Measurements from ENCODE around the gene COQ8B. TPM values are rescaled to one million over a fixed set of nuclear protein-coding genes. Genes with fewer than 3 reads are reported as not detected.
A peak's percentile ranks its signal among the peaks of the same experiment; 100 is the strongest.

COQ8B gene
- total RNA-seq, 4 donors from 2014 or later = 39.2 to 73.0 (median 54.7) TPM

DNA sequence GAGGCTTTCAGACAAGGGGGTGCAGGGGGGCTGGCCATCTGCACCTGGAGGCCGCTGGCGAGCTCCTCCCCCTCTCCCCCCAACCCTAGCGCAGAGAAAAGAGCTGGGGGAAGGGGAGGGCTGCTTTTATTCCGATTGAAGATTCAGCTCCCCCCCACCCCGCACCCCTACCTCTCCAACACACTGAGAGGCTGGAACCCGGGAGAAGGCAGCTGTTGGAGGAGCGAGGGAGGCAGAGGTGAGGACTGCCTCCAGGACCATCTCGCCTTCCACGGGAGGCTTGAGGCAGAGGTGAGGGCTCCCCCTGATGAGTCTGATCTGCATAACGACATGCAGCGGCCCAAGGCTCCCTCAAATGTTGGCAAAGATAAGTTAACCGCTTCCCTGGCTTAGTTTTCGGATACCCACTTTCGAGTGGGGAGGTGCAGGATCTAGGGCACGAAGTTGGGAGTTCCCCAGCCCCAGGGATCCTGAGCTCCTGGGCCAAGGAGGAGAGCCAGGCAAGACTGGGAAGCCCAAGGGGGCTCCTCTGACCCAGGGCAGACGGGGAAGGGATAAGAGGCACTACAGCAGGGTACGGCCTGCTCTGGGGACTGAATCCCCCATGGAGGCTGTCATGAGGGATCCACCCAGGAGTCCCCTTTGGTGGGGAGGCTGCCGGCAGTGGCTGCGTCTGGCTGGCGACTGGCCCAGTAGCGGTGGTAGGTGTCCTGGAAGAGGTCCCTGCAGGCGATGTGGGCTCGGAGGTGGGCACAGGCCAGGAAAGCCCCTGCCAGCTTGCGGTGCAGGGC is 25.1 kb downstream of the COQ8B start:
- Histone ChIP-seq H3K27me3 (no peaks in the 10 kb centered on the region), H3K9me3 (no peaks in the 10 kb centered on the region), H3K4me3 (replicated peaks in 1 of 3) (peak overlapping the region in 1 of 3 donors; percentile 83), H3K4me1 (peaks cover 10 to 16% of the 10 kb centered on the region in 2 donors), H3K36me3 (peaks cover 0 to 12% of the 10 kb centered on the region in 2 donors), H3K27ac (peak overlapping the region; percentile 39 to 72 (median 60))
- TF ChIP-seq, protein P1, sequence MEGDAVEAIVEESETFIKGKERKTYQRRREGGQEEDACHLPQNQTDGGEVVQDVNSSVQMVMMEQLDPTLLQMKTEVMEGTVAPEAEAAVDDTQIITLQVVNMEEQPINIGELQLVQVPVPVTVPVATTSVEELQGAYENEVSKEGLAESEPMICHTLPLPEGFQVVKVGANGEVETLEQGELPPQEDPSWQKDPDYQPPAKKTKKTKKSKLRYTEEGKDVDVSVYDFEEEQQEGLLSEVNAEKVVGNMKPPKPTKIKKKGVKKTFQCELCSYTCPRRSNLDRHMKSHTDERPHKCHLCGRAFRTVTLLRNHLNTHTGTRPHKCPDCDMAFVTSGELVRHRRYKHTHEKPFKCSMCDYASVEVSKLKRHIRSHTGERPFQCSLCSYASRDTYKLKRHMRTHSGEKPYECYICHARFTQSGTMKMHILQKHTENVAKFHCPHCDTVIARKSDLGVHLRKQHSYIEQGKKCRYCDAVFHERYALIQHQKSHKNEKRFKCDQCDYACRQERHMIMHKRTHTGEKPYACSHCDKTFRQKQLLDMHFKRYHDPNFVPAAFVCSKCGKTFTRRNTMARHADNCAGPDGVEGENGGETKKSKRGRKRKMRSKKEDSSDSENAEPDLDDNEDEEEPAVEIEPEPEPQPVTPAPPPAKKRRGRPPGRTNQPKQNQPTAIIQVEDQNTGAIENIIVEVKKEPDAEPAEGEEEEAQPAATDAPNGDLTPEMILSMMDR (IDR thresholded peaks at IDR 0.05) = no peak
- TF ChIP-seq POLR2A (IDR thresholded peaks at IDR 0.05) = no peak
- WGBS, 2 donors = 79 to 92% methylated on average over 17 to 21 of the region's 24 CpGs
- peak; percentile 19 to 27 for DNase-seq
- intact Hi-C loops (cut with DNase I) = no loop called here

DNA sequence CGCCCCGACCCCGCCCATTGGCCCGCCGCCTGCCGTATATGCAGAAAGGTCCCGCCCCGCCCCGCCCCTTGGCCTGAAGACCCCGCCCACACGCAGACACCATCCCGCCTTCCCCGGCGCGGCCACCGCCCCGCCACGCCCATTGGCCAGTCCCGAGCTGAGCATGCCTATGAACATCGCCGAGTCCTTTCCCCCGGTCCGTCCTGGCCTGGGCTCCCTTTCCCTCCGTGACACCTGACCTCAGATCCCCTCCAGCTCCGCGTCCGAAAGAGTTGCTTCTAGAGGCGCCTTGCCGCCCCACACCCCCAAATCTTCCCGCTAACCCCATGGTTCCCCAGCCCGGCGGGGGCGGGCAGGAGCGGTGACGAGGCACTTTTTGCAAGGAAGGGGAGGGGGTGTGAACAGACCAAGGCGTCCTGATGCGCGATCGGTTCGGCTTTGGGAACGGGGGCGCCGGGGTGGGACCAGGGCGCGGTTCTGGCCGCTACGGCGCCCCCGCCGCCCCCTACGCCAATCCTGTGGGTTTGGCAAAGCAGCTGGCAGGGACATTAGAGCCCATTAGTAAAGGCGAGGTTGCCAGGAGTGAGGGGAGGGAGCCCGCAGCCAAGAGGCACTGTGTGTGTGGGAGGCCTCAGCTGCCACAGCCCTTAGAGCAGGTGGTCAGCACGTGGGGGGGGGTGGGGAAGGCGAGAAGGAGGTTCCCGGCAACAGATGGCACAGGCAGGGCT is 25.8 kb downstream of the COQ8B start:
- intact Hi-C loops (cut with DNase I) = no loop called here
- peak; percentile 93 to 94 for DNase-seq

DNA sequence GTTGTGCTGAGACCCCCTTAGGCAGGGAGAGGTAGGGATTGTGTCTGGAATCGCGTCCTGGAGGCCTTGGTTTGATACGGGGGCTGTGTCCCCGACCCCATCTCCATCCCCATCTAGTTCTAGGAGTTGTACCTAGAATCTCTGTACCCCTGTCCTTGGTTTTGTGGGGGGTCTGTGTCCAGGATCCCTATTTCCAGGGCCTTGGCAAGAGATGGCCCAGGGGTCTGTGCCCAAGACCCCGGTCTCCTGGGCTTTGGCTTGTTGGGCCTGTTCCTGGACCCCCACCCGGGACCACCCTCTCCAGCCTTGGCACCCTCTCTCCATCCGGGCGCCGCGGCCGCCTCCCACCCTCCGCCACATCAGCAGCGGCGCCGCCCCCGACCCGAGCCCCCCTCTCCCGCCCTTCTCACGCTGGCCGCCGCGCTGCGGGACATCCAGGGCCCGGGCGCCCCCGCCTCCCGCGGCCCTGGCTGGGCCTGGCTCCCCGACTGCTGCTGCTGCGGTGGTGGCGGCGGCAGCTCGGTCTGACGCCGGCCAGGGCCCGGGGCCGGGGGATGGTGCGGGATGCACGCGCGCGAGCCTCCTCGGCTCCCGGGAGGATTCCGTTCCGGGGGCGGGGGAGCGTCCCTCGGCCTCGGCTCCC is 26.5 kb downstream of the COQ8B start, which contains the start of gene NUMBL:
TSS of gene NUMBL (minus strand) at position 602 of the 643 bp plus-strand sequence. CDS start at position 434, 168 bp downstream.
- 9 to 33% methylated on average over 3 to 4 of the region's 50 CpGs for WGBS, 2 donors
- H3K36me3 ChIP-seq = peaks cover 0 to 18% of the 10 kb centered on the region in 2 donors

More for the DNA sequence above, 25.8 kb downstream of the COQ8B start:
- peak overlapping the region; percentile 39 to 72 (median 60) for H3K27ac ChIP-seq
- WGBS, 2 donors = 5 to 27% methylated on average over 6 to 12 of the region's 56 CpGs
- H3K4me3 ChIP-seq (replicated peaks in 1 of 3) = peak overlapping the region; percentile 16 to 83 (median 30)
- no peaks in the 10 kb centered on the region for H3K9me3 ChIP-seq
- peaks cover 0 to 12% of the 10 kb centered on the region in 2 donors for H3K36me3 ChIP-seq
- H3K27me3 ChIP-seq = no peaks in the 10 kb centered on the region
- H3K4me1 ChIP-seq = peaks cover 10 to 16% of the 10 kb centered on the region in 2 donors
- TF ChIP-seq, protein P1 (IDR thresholded peaks at IDR 0.05) = no peak
- peak in 1 of 2 donors; percentile 46 for TF ChIP-seq POLR2A (IDR thresholded peaks at IDR 0.05)

DNA sequence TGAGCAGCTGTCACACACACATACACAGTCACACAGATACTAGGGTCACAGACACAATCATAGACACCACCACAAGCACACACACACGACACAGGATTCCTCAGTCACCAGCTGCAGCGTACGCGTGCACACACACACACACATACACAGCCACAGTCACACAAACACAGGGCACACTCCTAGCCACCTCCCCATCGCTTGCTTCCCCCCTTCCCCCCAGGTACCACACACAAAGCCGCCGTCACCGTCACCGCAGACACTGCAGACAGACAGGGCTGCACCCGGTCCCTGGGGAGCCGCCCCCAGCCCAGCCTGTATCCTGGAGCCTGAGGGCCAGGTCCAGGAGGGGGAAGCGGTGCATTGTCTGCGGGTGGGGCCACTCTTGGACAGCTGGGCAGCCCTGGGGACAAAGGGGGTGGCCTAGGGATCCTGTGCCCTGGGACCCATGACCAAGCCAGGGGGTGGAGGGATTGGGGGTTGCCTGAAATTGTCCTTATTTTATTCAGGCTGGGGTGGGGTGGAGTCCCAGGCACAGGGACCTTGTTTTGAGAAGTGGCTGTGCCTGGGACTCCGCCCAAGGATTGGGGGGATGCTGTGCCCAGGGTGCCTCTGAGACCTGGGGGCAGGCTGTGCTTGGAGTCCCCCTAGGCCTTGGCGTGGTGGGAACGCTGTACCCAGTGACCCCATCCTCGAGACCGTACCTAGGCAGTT is 27.2 kb downstream of the COQ8B start:
- peak overlapping the region in 2 of 3 donors; percentile 30 to 83 for H3K4me3 ChIP-seq (replicated peaks in 1 of 3)
- H3K27me3 ChIP-seq = no peaks in the 10 kb centered on the region
- intact Hi-C loops (cut with DNase I) = no loop called here
- DNase-seq = no peak
- 50 to 60% methylated on average over 13 to 15 of the region's 18 CpGs for WGBS, 2 donors
- H3K4me1 ChIP-seq = peaks cover 10 to 16% of the 10 kb centered on the region in 2 donors
- no peaks in the 10 kb centered on the region for H3K9me3 ChIP-seq
- TF ChIP-seq, protein P1 (IDR thresholded peaks at IDR 0.05) = no peak
- TF ChIP-seq POLR2A (IDR thresholded peaks at IDR 0.05) = no peak
- H3K27ac ChIP-seq = peak overlapping the region; percentile 17 to 72 (median 59)
- H3K36me3 ChIP-seq = peaks cover 0 to 16% of the 10 kb centered on the region in 2 donors

More for the DNA sequence above, 26.5 kb downstream of the COQ8B start, which contains the start of gene NUMBL:
- Histone ChIP-seq H3K27ac (peak within 1 kb of the TSS; percentile 39 to 72 (median 60)), H3K9me3 (no peaks in the 10 kb centered on the region), H3K27me3 (no peaks in the 10 kb centered on the region), H3K4me3 (replicated peaks in 1 of 3) (peak within 1 kb of the TSS; percentile 16 to 83 (median 30)), H3K4me1 (peaks cover 10 to 16% of the 10 kb centered on the region in 2 donors)
- DNase-seq = no peak
- no peak for TF ChIP-seq POLR2A (IDR thresholded peaks at IDR 0.05)
- TF ChIP-seq, protein P1 (IDR thresholded peaks at IDR 0.05) = no peak
- intact Hi-C loops (cut with DNase I) = no loop called here

Measured in thyroid gland (tissue), 4 donors.